ENCODE results near the gene ZNF385B.

The ZNF385B gene

DNA sequence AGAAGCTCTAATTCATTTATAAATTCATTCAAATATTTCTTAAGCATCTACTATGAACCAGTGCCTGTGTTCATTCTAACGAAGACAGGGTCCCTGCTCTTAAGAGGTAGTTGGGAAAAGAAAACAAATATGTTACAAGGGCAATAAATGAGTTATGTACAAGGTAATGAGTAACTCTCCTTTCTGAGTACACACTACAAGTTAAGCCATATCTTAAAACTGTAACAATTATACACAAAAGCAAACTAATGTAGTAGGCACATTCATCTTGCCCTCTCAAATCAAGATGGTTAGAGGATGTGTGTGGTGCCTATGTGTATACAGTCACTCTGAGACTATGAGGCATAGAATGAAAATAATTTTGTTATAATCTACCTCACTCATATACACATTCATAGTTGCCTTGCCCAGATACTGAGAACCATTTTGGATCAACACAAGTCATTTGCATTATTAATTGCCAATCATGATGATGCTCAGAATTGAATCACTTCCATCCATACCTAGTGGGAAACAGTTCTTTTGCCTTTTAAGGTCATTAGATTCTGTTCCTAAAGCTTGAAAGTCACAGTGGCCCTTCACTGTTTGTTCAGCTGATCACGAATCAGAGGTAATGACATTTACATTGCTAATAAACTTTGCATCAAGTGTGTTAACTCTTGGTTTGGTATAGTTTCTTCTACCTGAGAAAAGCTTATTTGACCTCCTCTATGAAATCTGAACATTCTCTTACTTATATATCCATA is 283.1 kb downstream of the ZNF385B start:
- no peak for DNase-seq

- no peak for DNase-seq
Observed at GRCh38 chr2:179574061-179574519, 287.3 kb downstream of the ZNF385B start.

DNA sequence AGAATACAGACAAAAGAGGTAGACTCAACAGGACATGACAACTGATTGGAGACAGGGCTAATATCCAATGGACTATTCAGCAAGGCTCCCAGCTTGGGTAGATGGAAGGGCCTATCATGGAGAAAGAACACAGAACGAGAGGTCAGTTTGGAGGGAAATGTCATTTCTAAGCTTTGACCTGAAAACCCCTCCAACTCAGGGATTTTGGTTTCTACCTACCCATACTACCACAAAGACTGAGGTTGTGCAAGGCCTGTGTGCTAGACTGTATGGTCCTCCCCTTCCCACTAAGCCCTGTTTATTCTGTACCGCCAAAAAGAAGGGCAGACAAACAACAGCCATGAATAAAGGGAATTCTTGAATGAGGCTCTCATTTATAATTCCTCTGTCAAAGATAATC is 288.9 kb downstream of the ZNF385B start:
- DNase-seq, result no peak

GRCh38 chr2:179571721-179572120 is 289.7 kb downstream of the ZNF385B start:
- DNase-seq, result no peak

GRCh38 chr2:179571252-179571651 is 290.2 kb downstream of the ZNF385B start:
- no peak for DNase-seq

GRCh38 chr2:179569831-179570233 is 291.6 kb downstream of the ZNF385B start:
- DNase-seq, result no peak

GRCh38 chr2:179565807-179566206 is 295.6 kb downstream of the ZNF385B start:
- no peak for DNase-seq

DNA sequence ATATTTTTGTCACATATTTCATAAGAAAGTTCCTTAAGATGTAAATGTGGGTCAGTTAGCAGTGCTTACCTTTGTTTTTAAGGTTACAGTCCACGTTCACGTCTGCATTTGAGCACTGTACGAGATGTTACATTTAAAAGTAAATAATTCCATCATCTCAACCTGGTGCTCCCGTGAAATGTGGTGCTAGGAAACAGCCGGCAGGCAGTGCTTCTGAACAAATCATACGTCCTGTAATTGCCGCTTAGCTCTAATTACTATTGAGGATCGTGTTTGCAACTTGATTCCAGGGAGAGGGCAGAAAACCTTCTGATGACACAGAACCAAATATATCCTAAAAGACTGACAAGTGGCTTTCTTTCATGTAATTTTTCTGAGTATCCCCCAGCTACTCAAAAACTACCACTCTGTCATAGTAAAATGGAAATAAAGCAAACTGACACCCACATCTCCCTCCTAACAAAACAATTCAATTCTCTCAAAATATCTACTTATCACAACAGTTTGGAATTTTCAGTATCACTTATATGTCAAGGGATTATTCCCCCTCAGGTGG is 299.0 kb downstream of the ZNF385B start:
- no peak for DNase-seq

GRCh38 chr2:179561702-179562101 is 299.7 kb downstream of the ZNF385B start:
- no peak for DNase-seq

- DNase-seq, result no peak
Observed at GRCh38 chr2:179560257-179560735, 301.1 kb downstream of the ZNF385B start.

DNA sequence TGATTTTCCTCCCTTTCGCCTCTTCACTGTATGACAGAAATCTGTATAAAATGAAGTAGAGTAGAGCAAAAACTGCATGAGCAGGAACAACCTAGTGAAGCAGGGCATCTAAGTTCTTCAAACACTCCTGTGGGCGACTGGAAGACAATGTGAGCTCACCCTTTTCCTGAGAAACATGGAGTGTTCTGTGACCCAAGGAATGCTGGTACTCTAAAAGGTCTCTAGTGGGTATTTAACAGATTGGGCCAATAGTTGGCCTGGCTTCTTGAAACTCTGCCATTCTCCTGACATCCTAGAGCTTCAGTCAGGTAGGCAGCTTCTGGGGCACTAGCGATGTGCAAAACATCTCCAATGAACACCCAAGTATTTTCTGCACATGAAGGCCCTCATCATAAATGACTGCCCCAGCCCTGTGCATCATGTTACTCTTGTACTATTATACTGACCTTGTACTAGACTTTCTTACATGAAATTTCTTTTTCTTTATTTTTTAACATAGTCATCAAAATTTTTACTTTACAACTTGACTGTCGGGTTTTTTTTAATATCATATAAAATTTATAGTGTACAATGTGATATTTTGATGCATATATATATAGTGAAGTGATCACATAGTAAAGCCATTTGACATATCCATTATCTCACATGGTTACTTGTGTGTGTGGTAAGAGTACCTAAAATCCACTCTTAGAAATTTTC is 302.2 kb downstream of the ZNF385B start:
- DNase-seq, result no peak

DNA sequence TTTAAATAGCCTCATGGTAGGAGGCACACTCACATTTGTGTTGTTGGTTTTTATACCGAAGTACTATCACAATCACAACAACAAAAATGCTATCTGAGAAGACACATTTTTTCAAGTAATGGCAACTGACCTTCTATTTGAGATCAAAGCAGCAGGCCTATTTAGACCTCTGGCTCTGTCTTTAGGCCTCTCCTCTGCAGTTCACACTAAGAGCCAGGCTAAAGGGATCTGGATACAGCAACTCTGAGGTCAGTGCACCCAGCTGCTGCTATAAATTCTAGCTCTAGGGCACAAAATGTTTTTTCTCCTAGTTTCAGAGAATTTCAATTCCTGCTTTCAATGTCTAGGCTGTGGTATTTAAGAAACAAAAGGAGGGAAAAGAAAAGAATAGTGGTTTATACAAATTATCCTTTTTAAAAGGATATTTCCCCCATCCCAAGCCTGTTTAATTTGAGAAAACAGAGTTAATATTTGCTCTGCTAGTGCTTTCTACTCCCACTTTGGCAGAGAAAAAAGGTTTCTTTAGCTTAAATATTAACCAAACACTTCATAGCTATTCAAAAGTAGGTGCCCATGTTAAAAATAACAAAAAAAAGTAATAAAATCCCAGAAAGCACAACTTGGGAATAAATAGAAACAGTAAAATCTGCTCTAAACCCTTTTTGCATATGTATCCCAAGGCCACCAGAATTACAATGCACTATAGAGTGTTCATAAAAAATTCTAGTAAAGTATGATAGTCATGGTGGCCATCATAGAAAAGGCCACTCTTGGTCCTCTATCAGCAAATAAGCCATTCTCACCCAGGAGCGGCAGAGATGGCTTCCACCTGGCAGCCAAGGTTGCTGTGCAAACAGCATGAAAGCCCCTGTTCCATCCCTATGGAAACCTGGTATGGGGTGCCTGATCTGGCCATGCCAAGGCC is 303.1 kb downstream of the ZNF385B start:
- DNase-seq, result no peak

- no peak for DNase-seq
Observed at GRCh38 chr2:179556425-179556824, 305.0 kb downstream of the ZNF385B start.

GRCh38 chr2:179555691-179556283 is 305.6 kb downstream of the ZNF385B start:
- DNase-seq, result no peak

DNA sequence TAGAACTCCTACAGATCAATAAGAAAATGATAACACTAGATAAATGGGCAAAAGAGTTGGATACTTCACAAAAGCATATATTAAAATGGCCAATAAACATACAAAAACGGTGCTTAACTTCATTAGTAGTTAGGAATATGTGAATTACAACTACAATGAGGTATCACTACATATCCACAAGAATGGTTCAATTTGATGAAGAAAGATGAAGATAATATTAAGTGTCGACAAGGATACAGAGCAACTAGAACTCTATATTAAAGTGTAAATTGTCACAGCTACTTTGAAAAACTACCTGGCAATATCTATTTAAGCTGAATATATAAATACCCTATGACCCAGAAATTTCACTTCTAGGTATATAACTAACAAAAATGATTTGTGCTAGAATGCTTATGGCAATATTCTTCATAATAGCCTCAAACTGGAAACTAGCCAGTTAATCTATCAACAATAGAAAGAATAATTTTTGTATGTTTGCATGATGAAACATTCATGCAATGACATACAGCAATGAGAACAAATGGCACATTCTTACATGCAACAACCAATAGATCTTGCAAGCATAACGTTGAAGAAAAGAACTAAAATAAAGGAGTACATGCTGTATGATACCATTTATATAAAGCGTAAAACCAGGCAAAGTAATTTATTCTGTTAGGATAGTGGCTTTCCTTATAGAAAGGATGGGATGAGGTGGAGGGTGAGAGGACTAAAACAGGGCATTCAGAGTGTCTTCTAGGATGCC is 306.6 kb downstream of the ZNF385B start:
- no peak for DNase-seq

- DNase-seq, result no peak
Observed at GRCh38 chr2:179553382-179553781, 308.0 kb downstream of the ZNF385B start.

GRCh38 chr2:179551539-179552045 is 309.8 kb downstream of the ZNF385B start:
- DNase-seq, result no peak

DNA sequence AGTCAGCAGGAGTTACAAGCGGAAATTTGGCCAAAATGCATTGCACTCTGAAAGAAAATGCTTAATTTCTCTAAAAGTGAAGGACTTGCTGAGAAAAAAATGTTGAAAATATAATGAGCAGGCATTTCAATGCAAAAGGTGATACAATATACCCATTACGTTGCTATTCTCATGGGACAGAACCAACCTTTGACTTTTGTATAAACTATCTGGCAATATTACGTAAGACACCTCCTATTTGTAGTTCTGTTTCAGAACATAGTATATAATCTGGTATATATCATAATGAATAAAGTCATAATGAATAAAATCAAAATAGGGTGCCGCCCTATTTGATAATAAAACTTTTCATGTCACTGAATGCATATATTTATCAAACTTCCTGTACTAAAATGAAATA is 310.6 kb downstream of the ZNF385B start:
- no peak for DNase-seq

- DNase-seq, result no peak
Observed at GRCh38 chr2:179550214-179550613, 311.2 kb downstream of the ZNF385B start.

- DNase-seq, result no peak
Observed at GRCh38 chr2:179546656-179547055, 314.8 kb downstream of the ZNF385B start.

GRCh38 chr2:179545024-179545423 is 316.4 kb downstream of the ZNF385B start:
- no peak for DNase-seq

All from GF-D8 (cell line).